Measurements from ENCODE around the gene RND2. TPM values are rescaled to one million over a fixed set of nuclear protein-coding genes. Genes with fewer than 3 reads are reported as not detected.
"Not testable (repeated sequence)": the region's sequence is repeated elsewhere in the genome, so short reads cannot be mapped to it uniquely, and the experiment has no call there.

The RND2 gene
- total and polyA plus RNA-seq, 9 of the 15 experiments (the other 6 are each of a cell fraction or from before 2014, with no cell fraction given), result 0.15 to 1.9 (median 0.98) TPM

DNA sequence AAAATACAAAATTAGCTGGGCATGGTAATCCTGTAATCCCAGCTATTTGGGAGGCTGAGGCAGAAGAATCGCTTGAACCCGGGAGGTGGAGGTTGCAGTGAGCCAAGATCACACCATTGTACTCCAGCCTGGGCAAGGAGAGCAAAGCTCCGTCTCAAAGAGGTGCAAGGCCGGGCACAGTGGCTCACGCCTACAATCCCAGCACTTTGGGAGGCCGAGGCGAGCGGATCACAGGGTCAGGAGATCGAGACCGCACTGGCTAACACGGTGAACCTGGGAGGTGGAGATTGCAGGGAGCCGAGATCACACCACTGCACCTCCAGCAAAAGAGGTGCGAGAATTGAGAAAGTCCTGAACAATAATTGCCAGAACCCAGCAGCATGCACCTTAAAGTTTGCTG lies 24.1 kb upstream of the RND2 start:
- peaks cover 33% of the 10 kb centered on the region for H3K79me2 ChIP-seq (ENCODE audit: control insufficient read depth, insufficient read depth, low read length)
- H3K9me3 ChIP-seq (replicated peaks; ENCODE audit: control insufficient read depth, insufficient read depth, low read depth, low read length); in situ Hi-C loops (cut with MboI); H3K4me3 ChIP-seq; BruUV-seq (replicated peaks); DNase-seq (ENCODE audit: extremely low read depth in 1 of 4, low spot score in 3 of 4); CTCF ChIA-PET (ENCODE audit: low intra/inter-chr PET ratio); H4K20me1 ChIP-seq (replicated peaks; ENCODE audit: control insufficient read depth, insufficient read depth, low read length); H3K27me3 ChIP-seq (ENCODE audit: control insufficient read depth in 2 of 2, insufficient read depth in 2 of 2, low read length in 2 of 2); H2AFZ ChIP-seq (ENCODE audit: low read depth, low read length); H3K9me1 ChIP-seq (ENCODE audit: control insufficient read depth, insufficient read depth, low read length); H3K4me2 ChIP-seq (ENCODE audit: insufficient read depth, low read length); FAIRE-seq; intact Hi-C loops (cut with micrococcal nuclease); ATAC-seq: not testable (repeated sequence)
- peaks cover 62% of the 10 kb centered on the region for H3K36me3 ChIP-seq (ENCODE audit: control insufficient read depth, insufficient read depth, low read length)
- H3K9ac ChIP-seq (ENCODE audit: insufficient read depth in 1 of 2, low read depth in 2 of 2, low read length in 2 of 2), result peak overlapping the region in 1 of 2 experiments; percentile 81; a peak in 2 of 4 replicates
- TF ChIP-seq POLR2A (conservative IDR thresholded peaks at IDR 0.05) (peak; percentile 22), RBFOX2 (IDR thresholded peaks at IDR 0.05; ENCODE audit: low read depth, low read length) (peak; percentile 50), ILF3 (IDR thresholded peaks at IDR 0.05; ENCODE audit: borderline replicate concordance) (peak; percentile 88; the same call in 1 of the 2 replicates)
- POLR2A ChIA-PET, result interaction anchor here (0.9 to 1.8 kb wide), 3 partner anchors 10 to 315 kb away, joined by 3 to 7 read pairs (median 4); no protein-coding TSS in a partner anchor
- peak overlapping the region; percentile 10; the same call in 1 of the 3 replicates for H3K27ac ChIP-seq (ENCODE audit: extremely low read depth, low read depth, low read length)
- WGBS (ENCODE audit: insufficient coverage, low coverage, missing lambda C conversion rate), result 95% methylated on average over 11 of the region's 13 CpGs
- peaks cover 14 to 18% of the 10 kb centered on the region in 2 experiments; a peak in 4 of 5 replicates for H3K4me1 ChIP-seq (replicated peaks in 1 of 2; ENCODE audit: control insufficient read depth in 2 of 2, insufficient read depth in 2 of 2, low read length in 2 of 2)

DNA sequence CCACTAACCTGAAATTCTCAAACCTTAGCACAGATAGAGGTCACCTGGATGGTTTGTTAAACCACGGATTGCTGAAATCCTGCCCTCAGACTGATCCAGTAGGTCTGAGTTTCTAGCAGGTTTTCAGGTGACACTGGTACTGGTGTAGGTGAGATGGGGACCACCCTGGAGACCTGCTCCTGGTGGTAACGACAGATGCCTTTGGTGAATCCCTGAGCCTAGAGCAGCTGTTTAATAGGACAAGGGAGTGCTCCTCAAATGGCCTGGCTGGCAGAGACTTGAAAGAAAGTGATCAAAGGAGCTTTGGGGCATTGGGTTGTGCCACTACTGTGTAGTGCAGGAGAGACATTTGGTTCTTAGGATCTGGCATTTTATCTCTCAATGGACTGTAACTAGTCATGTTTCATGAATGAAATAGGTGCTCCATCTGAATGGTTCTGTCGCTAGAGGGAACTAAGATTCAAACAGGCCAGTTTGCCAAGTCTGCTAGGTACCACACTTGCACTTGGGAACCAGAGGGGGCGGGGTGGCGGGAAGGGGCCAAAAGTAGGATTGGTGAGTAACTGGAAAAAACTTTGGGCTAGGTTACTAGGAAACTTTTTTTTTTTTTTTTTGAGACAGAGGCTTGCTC lies 21.4 kb upstream of the RND2 start:
- 70% methylated on average over 5 of the region's 5 CpGs for WGBS (ENCODE audit: insufficient coverage, low coverage, missing lambda C conversion rate)
- no peak overlapping the region for H2AFZ ChIP-seq (ENCODE audit: low read depth, low read length)
- peaks cover 9% of the 10 kb centered on the region for H4K20me1 ChIP-seq (replicated peaks; ENCODE audit: control insufficient read depth, insufficient read depth, low read length)
- ATAC-seq (peak; percentile 11), DNase-seq (ENCODE audit: extremely low read depth in 1 of 4, low spot score in 3 of 4) (no peak), FAIRE-seq (no peak)
- no peak overlapping the region for H3K4me2 ChIP-seq (ENCODE audit: insufficient read depth, low read length)
- in situ Hi-C loops (cut with MboI), result no loop called here
- peaks cover 27% of the 10 kb centered on the region for H3K79me2 ChIP-seq (ENCODE audit: control insufficient read depth, insufficient read depth, low read length)
- no TSS peak for BruUV-seq (replicated peaks)
- H3K4me3 ChIP-seq, result no peak overlapping the region
- H3K27ac ChIP-seq (ENCODE audit: extremely low read depth, low read depth, low read length), result no peak overlapping the region
- ChIA-PET CTCF (ENCODE audit: low intra/inter-chr PET ratio) (no interaction called here), POLR2A (interaction anchor here (1.2 to 1.8 kb wide), 2 partner anchors 21 to 312 kb away, joined by 3 to 7 read pairs; no protein-coding TSS in a partner anchor)
- no peaks in the 10 kb centered on the region for H3K9me3 ChIP-seq (replicated peaks; ENCODE audit: control insufficient read depth, insufficient read depth, low read depth, low read length)
- peaks cover 15 to 21% of the 10 kb centered on the region in 2 experiments; a peak in 4 of 5 replicates for H3K4me1 ChIP-seq (replicated peaks in 1 of 2; ENCODE audit: control insufficient read depth in 2 of 2, insufficient read depth in 2 of 2, low read length in 2 of 2)
- no peak overlapping the region for H3K9ac ChIP-seq (ENCODE audit: insufficient read depth in 1 of 2, low read depth in 2 of 2, low read length in 2 of 2)
- no peaks in the 10 kb centered on the region for H3K9me1 ChIP-seq (ENCODE audit: control insufficient read depth, insufficient read depth, low read length)
- H3K27me3 ChIP-seq (ENCODE audit: control insufficient read depth in 2 of 2, insufficient read depth in 2 of 2, low read length in 2 of 2), result no peaks in the 10 kb centered on the region
- intact Hi-C loops (cut with micrococcal nuclease), result no loop called here
- H3K36me3 ChIP-seq (ENCODE audit: control insufficient read depth, insufficient read depth, low read length), result peaks cover 60% of the 10 kb centered on the region
- TF ChIP-seq SUPT5H (IDR thresholded peaks at IDR 0.05) (peak; percentile 63; the same call in 1 of the 2 replicates), CHD4 (IDR thresholded peaks at IDR 0.05; ENCODE audit: insufficient read depth, insufficient replicate concordance, low read depth, low read length, poor library complexity, severe bottlenecking) (no peak), TCF7 (IDR thresholded peaks at IDR 0.05; ENCODE audit: borderline replicate concordance) (no peak), ATF7 (IDR thresholded peaks at IDR 0.05) (no peak), ZEB2 (IDR thresholded peaks at IDR 0.05) (no peak)
- TF ChIP-seq, protein P1, sequence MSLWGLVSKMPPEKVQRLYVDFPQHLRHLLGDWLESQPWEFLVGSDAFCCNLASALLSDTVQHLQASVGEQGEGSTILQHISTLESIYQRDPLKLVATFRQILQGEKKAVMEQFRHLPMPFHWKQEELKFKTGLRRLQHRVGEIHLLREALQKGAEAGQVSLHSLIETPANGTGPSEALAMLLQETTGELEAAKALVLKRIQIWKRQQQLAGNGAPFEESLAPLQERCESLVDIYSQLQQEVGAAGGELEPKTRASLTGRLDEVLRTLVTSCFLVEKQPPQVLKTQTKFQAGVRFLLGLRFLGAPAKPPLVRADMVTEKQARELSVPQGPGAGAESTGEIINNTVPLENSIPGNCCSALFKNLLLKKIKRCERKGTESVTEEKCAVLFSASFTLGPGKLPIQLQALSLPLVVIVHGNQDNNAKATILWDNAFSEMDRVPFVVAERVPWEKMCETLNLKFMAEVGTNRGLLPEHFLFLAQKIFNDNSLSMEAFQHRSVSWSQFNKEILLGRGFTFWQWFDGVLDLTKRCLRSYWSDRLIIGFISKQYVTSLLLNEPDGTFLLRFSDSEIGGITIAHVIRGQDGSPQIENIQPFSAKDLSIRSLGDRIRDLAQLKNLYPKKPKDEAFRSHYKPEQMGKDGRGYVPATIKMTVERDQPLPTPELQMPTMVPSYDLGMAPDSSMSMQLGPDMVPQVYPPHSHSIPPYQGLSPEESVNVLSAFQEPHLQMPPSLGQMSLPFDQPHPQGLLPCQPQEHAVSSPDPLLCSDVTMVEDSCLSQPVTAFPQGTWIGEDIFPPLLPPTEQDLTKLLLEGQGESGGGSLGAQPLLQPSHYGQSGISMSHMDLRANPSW (CRISPR knock-in tag; IDR thresholded peaks at IDR 0.05), result no peak
- TF ChIP-seq, protein P2, sequence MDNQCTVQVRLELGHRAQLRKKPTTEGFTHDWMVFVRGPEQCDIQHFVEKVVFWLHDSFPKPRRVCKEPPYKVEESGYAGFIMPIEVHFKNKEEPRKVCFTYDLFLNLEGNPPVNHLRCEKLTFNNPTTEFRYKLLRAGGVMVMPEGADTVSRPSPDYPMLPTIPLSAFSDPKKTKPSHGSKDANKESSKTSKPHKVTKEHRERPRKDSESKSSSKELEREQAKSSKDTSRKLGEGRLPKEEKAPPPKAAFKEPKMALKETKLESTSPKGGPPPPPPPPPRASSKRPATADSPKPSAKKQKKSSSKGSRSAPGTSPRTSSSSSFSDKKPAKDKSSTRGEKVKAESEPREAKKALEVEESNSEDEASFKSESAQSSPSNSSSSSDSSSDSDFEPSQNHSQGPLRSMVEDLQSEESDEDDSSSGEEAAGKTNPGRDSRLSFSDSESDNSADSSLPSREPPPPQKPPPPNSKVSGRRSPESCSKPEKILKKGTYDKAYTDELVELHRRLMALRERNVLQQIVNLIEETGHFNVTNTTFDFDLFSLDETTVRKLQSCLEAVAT (IDR thresholded peaks at IDR 0.05), result no peak
- TF ChIP-seq, protein P3, sequence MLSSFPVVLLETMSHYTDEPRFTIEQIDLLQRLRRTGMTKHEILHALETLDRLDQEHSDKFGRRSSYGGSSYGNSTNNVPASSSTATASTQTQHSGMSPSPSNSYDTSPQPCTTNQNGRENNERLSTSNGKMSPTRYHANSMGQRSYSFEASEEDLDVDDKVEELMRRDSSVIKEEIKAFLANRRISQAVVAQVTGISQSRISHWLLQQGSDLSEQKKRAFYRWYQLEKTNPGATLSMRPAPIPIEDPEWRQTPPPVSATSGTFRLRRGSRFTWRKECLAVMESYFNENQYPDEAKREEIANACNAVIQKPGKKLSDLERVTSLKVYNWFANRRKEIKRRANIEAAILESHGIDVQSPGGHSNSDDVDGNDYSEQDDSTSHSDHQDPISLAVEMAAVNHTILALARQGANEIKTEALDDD (IDR thresholded peaks at IDR 0.05), result peak; percentile 22; the same call in 1 of the 2 replicates

Data from K562 (cell line).